Stimulated activated CD8-positive, alpha-beta memory T cell treated with anti-CD3 and anti-CD28 coated beads, Interleukin-15, amount 100 ng/mL, for 48 hours (primary cell): ENCODE measurements around the gene SNAPIN.

ENCODE experiments used
- DNase-seq, 2 donors: peaks; one replicate each; pipeline ENCODE4 v3.0.0-alpha.2; 2020; ENCODE audit warnings: low read depth in 2 of 2

Gene SNAPIN

DNA sequence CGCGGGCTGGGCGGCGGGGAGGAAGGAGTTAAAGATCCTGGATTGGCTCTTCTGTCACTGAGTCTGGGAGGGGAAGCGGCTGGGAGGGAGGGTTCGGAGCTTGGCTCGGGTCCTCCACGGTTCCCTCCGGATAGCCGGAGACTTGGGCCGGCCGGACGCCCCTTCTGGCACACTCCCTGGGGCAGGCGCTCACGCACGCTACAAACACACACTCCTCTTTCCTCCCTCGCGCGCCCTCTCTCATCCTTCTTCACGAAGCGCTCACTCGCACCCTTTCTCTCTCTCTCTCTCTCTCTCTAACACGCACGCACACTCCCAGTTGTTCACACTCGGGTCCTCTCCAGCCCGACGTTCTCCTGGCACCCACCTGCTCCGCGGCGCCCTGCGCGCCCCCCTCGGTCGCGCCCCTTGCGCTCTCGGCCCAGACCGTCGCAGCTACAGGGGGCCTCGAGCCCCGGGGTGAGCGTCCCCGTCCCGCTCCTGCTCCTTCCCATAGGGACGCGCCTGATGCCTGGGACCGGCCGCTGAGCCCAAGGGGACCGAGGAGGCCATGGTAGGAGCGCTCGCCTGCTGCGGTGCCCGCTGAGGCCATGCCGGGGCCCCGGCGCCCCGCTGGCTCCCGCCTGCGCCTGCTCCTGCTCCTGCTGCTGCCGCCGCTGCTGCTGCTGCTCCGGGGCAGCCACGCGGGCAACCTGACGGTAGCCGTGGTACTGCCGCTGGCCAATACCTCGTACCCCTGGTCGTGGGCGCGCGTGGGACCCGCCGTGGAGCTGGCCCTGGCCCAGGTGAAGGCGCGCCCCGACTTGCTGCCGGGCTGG, 20.2 kb downstream of the SNAPIN start, which contains the start of gene NPR1:
TSS of gene NPR1 (plus strand) at position 170 of the 818 bp plus-strand sequence. CDS start at position 591, 421 bp downstream.
- DNase-seq = no peak

DNA sequence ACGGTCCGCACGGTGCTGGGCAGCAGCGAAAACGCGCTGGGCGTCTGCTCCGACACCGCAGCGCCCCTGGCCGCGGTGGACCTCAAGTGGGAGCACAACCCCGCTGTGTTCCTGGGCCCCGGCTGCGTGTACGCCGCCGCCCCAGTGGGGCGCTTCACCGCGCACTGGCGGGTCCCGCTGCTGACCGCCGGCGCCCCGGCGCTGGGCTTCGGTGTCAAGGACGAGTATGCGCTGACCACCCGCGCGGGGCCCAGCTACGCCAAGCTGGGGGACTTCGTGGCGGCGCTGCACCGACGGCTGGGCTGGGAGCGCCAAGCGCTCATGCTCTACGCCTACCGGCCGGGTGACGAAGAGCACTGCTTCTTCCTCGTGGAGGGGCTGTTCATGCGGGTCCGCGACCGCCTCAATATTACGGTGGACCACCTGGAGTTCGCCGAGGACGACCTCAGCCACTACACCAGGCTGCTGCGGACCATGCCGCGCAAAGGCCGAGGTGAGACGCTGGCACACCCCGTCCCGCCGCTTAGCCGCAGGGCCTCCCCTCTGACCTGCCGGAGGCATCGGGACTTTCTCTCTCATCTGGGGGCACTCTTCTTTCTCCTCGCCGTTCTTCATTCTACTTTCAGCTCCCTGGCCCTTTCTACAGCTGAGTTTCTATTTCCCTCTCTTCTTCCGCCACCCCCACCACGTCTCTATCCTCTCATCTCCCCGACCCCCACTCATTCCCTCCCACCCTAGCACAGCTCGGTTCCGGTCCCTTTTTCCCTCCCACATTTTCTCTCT, 21.0 kb downstream of the SNAPIN start:
- DNase-seq = no peak

GRCh38 chr1:153680120-153680403, 21.6 kb downstream of the SNAPIN start:
- no peak for DNase-seq

DNA sequence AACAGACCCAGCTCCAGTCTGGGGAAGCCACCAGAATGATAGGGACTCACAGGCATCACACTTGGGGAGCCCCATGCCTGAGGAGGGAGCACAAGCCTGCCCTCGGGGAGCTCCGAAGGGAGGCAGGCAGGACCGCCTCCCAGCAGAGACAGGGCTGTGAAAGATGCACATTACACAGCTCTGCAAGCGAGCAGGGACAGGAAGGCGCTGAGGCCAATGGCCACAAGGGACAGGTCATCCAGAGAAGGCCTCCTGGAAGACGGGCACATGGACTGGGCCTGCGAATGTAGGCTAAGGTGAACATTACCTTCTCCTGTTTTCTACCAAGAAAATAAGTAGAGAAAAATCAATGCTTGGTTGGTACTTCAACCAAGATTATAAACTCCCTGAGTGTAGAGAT, 24.2 kb downstream of the SNAPIN start:
- no peak for DNase-seq

DNA sequence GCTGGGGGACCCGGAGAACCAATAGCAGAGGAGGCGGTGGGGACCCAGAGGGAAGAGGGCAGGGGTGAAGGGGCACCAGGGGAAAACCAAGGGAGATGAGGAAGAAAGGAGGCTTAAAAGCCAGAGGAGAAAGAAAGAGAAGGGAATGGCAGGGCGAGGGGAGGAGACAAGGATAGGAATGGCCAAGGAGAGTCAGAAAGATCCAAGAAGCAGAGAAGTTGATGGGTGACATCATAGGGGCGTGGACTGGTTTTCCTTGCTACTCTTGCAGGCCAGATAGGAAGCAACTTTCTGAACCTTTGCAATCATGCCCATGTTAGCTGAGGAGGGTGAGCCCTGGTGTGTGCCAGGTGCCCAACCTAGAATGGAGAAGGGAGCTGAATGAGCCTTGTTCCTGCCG, 25.4 kb downstream of the SNAPIN start:
- DNase-seq = no peak

DNA sequence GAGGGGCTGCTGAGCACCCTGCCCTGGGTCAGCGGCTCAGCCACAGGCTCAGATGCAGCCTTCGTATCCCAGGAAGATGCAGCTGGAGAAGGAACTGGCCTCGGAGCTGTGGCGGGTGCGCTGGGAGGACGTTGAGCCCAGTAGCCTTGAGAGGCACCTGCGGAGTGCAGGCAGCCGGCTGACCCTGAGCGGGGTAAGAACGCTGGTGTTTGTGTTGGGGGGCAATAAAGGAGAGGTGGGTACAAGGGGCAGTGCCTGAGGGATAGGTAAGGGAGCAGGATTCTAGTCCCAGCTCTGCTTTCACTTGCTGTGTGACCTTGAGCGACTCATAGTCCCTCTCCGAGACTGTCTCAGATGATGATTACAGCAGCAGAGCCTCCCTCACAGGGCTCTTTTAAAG, 26.4 kb downstream of the SNAPIN start:
- DNase-seq = no peak

- DNase-seq = no peak
Measured at GRCh38 chr1:153685544-153686340, 27.2 kb downstream of the SNAPIN start.

- no peak for DNase-seq
Measured at GRCh38 chr1:153687346-153688125, 29.0 kb downstream of the SNAPIN start.

- DNase-seq = no peak
Measured at GRCh38 chr1:153688276-153688675, 29.8 kb downstream of the SNAPIN start.

- DNase-seq = no peak
Measured at GRCh38 chr1:153688736-153689328, 30.3 kb downstream of the SNAPIN start.

DNA sequence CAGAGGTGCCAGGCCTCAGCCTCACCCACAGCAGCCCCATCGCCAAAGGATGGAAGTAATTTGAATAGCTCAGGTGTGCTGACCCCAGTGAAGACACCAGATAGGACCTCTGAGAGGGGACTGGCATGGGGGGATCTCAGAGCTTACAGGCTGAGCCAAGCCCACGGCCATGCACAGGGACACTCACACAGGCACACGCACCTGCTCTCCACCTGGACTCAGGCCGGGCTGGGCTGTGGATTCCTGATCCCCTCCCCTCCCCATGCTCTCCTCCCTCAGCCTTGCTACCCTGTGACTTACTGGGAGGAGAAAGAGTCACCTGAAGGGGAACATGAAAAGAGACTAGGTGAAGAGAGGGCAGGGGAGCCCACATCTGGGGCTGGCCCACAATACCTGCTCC, 35.0 kb downstream of the SNAPIN start:
- no peak for DNase-seq

DNA sequence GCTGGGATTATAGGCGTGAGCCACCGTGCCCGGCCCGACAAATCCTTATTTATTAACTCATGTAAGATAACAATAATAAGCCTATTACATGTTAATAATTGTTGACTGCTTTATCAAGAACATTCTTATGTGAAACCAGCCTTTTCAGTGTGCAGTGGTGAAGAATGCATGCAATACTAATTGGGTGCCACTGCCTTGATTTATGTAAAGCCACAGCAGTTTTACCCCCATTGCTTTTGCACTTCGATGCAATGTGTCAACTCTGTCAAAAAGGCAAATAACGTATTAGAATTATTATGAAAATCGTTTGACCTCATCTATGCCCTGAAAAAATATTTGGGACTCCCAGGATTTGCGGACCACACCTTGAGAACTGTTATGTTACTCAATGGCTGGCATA, 38.2 kb downstream of the SNAPIN start:
- DNase-seq = no peak

DNA sequence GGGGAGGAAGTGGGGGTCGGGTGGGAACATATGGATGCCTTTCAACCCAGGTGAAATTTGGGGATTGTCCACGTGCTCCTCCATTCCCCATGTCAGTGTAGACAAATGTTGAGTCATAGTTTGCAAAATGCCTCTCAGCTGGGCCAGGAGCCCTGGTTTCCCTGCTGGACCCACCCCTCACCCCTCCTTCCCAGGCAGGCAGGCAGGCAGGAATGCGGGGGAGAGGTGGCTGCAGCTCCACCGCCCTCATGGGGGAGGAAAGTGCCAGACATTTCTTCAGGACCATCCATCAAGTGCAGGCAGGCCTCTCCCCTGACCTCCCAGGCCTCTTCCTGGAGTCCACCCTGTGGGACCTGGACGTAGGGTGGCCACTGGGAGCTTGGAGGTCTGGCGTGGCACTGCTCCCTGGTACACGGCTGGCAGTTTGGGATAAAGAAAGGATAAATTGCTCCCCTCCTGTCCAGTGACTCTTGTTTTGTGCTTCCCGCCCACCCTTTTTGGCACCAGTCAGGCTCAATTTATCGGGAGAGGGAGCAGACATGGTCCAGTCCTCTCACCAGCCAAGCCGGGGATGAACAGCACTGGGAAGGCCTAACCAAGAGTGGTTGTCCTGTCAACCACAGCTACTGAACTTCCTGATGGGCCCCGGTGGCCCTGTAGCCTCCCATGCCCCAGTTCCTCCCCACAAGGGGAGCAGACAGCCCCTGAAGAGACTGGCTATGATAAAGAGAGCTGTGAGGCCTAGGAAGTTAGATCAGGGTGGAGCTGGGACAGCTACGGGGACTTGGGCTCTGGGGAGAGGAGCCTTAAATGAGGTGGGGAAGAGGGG, 38.9 kb downstream of the SNAPIN start:
- no peak for DNase-seq

GRCh38 chr1:153698020-153698922, 39.8 kb downstream of the SNAPIN start:
- DNase-seq = no peak

DNA sequence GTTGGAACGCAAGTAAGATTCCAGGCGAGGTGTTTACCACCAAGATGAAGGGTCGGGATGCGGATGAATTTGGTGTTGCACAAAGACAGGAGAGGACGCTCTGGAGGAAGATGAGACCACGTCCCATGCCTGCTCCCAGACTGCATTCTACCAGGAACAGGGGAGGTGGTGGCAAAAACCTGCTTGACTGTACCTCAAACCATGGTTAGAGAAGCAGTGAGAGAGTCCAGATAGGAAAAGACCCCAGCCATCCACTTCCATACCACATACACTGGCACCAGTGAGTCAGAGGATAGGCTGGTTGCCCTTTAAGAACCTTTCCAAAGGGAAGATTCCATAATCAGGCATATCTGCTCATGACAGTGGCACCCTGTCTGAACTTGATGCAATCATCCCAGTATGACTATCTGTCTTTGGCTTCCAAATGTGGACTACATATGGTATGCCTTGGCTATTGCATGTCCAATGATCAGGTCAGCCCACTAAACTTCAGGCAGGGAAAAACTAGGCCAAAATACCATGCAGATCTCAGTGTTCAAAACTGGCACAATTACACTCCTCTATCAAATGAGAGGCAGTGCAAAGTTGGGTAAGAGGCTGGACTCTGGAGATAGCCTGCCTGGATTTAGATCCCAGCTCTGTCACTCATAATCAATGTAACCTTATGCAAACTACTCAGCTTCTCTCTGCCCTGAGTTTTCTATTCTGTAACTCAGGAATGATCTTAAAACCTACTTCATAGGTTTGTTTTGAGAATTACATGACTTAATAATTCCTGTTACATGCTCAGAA, 40.6 kb downstream of the SNAPIN start:
- no peak for DNase-seq

GRCh38 chr1:153699768-153700167, 41.3 kb downstream of the SNAPIN start:
- no peak for DNase-seq

- DNase-seq = no peak
Measured at GRCh38 chr1:153705484-153705883, 47.0 kb downstream of the SNAPIN start.

DNA sequence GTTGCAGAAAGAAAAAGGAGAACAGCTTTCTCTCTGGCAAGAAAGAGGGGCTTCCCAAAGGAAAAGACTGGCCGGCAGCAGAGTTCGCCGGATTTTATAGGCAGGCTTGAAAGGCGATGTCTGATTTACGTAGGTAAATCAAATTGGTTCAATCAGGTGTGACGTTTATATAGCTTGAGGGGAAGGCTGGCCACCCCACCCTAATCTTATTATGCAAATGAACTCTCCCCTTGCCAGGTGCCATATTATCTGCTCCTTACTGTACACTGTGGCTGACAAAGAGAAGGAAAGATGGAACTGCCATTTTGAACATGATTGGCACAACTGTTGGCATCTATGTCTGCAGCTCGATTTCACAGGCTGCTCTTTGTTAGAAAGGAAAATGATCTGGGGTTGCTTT, 52.5 kb downstream of the SNAPIN start:
- DNase-seq = no peak
